OCI-LY1 (cell line): ENCODE results near the gene KDM6B.

ENCODE experiments used
- H2AFZ ChIP-seq: fragments of 200-600 bp; sonication (generic), shearing (Covaris generic); 2 replicates; pipeline ENCODE4 v1.6.0; 2014; ENCODE audit warnings: antibody characterized with exemption, mild to moderate bottlenecking, low read length
- H3F3A ChIP-seq: fragments of 200-600 bp; sonication (generic), shearing (Covaris generic); 2 replicates; pipeline ENCODE4 v1.6.0; 2014; ENCODE audit warnings: mild to moderate bottlenecking, antibody characterized with exemption, low read length, moderate library complexity; ENCODE audit not compliant: insufficient read depth
- H3K27ac ChIP-seq: fragments of 200-600 bp; sonication (generic); 2 replicates; pipeline ENCODE4 v1.5.1; 2014; ENCODE audit warnings: low read length, mixed run types, mild to moderate bottlenecking, low read depth; ENCODE audit not compliant: poor library complexity, severe bottlenecking
- H3K27me3 ChIP-seq: fragments of 200-600 bp; sonication (generic); 2 replicates; pipeline ENCODE4 v1.6.0; 2014; ENCODE audit warnings: antibody characterized with exemption, mild to moderate bottlenecking, low read length, moderate library complexity; ENCODE audit not compliant: insufficient read depth
- H3K36me3 ChIP-seq: fragments of 200-600 bp; sonication (generic); 2 replicates; pipeline ENCODE4 v1.6.1; 2014; ENCODE audit warnings: mild to moderate bottlenecking, antibody characterized with exemption, low read length, moderate library complexity, mixed read lengths; ENCODE audit not compliant: insufficient read depth
- H3K4me1 ChIP-seq: fragments of 200-600 bp; sonication (generic); 2 replicates; pipeline ENCODE4 v1.5.1; 2014; ENCODE audit warnings: mild to moderate bottlenecking, low read length, moderate library complexity; ENCODE audit not compliant: insufficient read depth, severe bottlenecking
- H3K4me2 ChIP-seq: fragments of 200-600 bp; sonication (generic), shearing (Covaris generic); 2 replicates; pipeline ENCODE4 v1.6.1; 2014; ENCODE audit warnings: low read length
- H3K4me3 ChIP-seq: fragments of 200-600 bp; sonication (generic); 2 replicates; pipeline ENCODE4 v1.5.1; 2014; ENCODE audit warnings: low read length, low read depth, mild to moderate bottlenecking, mixed read lengths; ENCODE audit not compliant: poor library complexity, severe bottlenecking
- H3K79me2 ChIP-seq: fragments of 200-600 bp; shearing (Covaris generic); 2 replicates; pipeline ENCODE4 v1.6.1; 2016; ENCODE audit warnings: mixed run types, low read length, mixed read lengths; ENCODE audit not compliant: insufficient read depth
- H3K9ac ChIP-seq: fragments of 200-600 bp; sonication (generic), shearing (Covaris generic); 2 replicates; pipeline ENCODE4 v1.6.1; 2014; ENCODE audit warnings: mild to moderate bottlenecking, low read length, mixed read lengths
- H3K9me2 ChIP-seq: fragments of 200-600 bp; sonication (generic), shearing (Covaris generic); 2 replicates; pipeline ENCODE4 v1.6.1; 2014; ENCODE audit warnings: low read depth, mild to moderate bottlenecking, low read length, mixed read lengths
- H3K9me3 ChIP-seq: fragments of 200-600 bp; shearing (Covaris generic); 2 replicates; pipeline ENCODE4 v1.6.1; 2014; ENCODE audit warnings: low read length, mixed read lengths
- H4K20me1 ChIP-seq: fragments of 200-600 bp; sonication (generic), shearing (Covaris generic); 2 replicates; pipeline ENCODE4 v1.6.0; 2016; ENCODE audit warnings: mild to moderate bottlenecking, low read length; ENCODE audit not compliant: insufficient read depth
- CTCF ChIP-seq: fragments of 200-600 bp; sonication (generic), shearing (Covaris generic); IDR thresholded peaks from 2 replicates; pipeline ENCODE4 v1.5.1; 2017; ENCODE audit warnings: mild to moderate bottlenecking, antibody characterized with exemption, low read length, moderate library complexity, mixed read lengths
- EZH2 ChIP-seq: fragments of 200-600 bp; sonication (generic), shearing (Covaris generic); IDR thresholded peaks from 2 replicates; pipeline ENCODE4 v1.8.0; 2017; ENCODE audit warnings: borderline replicate concordance, mixed run types, mild to moderate bottlenecking, antibody characterized with exemption, low read length, moderate library complexity, mixed read lengths

The KDM6B gene

DNA sequence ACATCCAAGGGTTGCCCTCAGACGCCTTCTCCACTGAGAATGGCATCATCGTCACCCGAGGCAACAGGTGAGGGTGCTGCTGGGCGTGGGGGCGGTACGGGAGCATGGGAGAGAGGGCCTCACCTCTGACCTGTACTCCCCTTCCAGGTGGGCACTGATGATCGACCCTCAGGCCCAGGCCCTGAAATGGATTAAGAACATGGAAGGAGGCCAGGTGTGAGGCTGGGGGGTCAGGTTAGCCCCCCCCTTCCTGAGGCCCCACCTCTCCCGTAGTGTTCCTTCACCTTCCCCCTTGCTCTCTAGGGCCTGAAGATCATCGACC, 16.4 kb upstream of the KDM6B start:
- Histone ChIP-seq H3K27me3 (peaks cover 7% of the 10 kb centered on the region; the same call in 1 of the 2 replicates), H3F3A (no peaks in the 10 kb centered on the region)

GRCh38 chr17:7818026-7818425, 16.0 kb upstream of the KDM6B start:
- no peaks in the 10 kb centered on the region for H3K79me2 ChIP-seq
- peaks cover 7% of the 10 kb centered on the region; the same call in 1 of the 2 replicates for H3K27me3 ChIP-seq
- no peaks in the 10 kb centered on the region for H3K9me3 ChIP-seq
- H3K4me1 ChIP-seq, result no peaks in the 10 kb centered on the region
- H3F3A ChIP-seq, result no peaks in the 10 kb centered on the region
- no peak overlapping the region for H3K27ac ChIP-seq
- no peaks in the 10 kb centered on the region for H3K36me3 ChIP-seq
- H4K20me1 ChIP-seq, result no peaks in the 10 kb centered on the region
- no peak for TF ChIP-seq CTCF
- TF ChIP-seq EZH2, result no peak
- H3K4me3 ChIP-seq, result no peak overlapping the region
- H2AFZ ChIP-seq, result no peak overlapping the region
- H3K9ac ChIP-seq, result no peak overlapping the region
- no peaks in the 10 kb centered on the region for H3K9me2 ChIP-seq
- H3K4me2 ChIP-seq, result no peak overlapping the region

More for the DNA sequence above, 16.4 kb upstream of the KDM6B start:
- TF ChIP-seq CTCF, result no peak
- TF ChIP-seq EZH2, result no peak
- H3K4me2 ChIP-seq, result no peak overlapping the region
- H3K4me1 ChIP-seq, result no peaks in the 10 kb centered on the region
- no peaks in the 10 kb centered on the region for H3K36me3 ChIP-seq
- H3K79me2 ChIP-seq, result no peaks in the 10 kb centered on the region
- H3K9me2 ChIP-seq, result no peaks in the 10 kb centered on the region
- H2AFZ ChIP-seq, result no peak overlapping the region
- H3K4me3 ChIP-seq, result no peak overlapping the region
- no peaks in the 10 kb centered on the region for H3K9me3 ChIP-seq
- H4K20me1 ChIP-seq, result no peaks in the 10 kb centered on the region
- H3K27ac ChIP-seq, result no peak overlapping the region
- H3K9ac ChIP-seq, result no peak overlapping the region

GRCh38 chr17:7818746-7819645, 15.0 kb upstream of the KDM6B start:
- H3K4me3 ChIP-seq, result no peak overlapping the region
- no peak overlapping the region for H3K9ac ChIP-seq
- no peak overlapping the region for H3K27ac ChIP-seq
- no peak overlapping the region for H3K4me2 ChIP-seq
- no peak for TF ChIP-seq EZH2
- TF ChIP-seq CTCF, result no peak
- no peaks in the 10 kb centered on the region for H3K9me2 ChIP-seq
- no peaks in the 10 kb centered on the region for H3K79me2 ChIP-seq
- peaks cover 7% of the 10 kb centered on the region; the same call in 1 of the 2 replicates for H3K27me3 ChIP-seq
- no peaks in the 10 kb centered on the region for H3K9me3 ChIP-seq
- no peaks in the 10 kb centered on the region for H3K36me3 ChIP-seq
- no peaks in the 10 kb centered on the region for H3F3A ChIP-seq
- no peaks in the 10 kb centered on the region for H3K4me1 ChIP-seq
- H2AFZ ChIP-seq, result no peak overlapping the region
- no peaks in the 10 kb centered on the region for H4K20me1 ChIP-seq
